WI38 (cell line): ENCODE measurements around the gene EMC9.

Experiments used
- H3K4me3 ChIP-seq: 2 replicates; pipeline ENCODE4 v1.5.1; 2011; ENCODE audit warnings: low read depth, mild to moderate bottlenecking, control low read depth, low read length
- TF ChIP-seq, protein P1 (sequence below): IDR thresholded peaks from 2 replicates; pipeline ENCODE4 v1.5.1; 2012; ENCODE audit warnings: low read depth, mild to moderate bottlenecking, control low read depth, low read length

Gene EMC9

DNA sequence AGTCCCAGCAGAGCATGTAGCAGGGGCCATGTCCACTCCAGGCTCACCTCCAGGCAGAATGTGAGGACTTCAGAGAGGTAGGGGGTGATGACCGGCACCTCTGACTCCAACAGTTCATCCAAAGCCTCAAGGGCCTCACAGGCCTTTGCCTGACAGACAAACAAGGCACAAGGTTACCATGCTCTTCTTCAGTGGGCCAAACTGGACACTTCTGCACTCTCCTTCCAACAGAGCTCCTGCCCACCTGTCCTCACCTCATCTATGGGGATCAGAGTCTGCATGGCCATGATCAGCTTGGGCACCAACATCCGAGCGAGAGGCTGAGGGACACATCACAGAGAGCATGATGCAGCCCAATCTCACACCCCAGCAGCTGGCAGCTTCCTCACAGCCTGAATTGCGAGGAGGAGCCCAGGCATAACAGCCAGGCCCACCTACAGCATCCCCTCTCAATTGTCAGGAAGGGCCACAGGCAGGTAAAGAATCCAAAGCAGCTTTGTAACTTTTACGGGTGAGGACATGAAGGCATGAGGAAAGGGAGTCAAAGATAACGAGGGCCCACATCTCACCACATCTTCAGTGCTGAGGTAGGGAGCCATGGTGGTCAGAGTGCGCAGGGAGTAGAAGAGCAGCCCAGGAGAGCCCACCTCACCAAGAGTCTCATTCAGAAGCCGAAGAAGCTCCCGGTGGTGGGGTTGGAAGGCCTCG, 45.6 kb upstream of the EMC9 start:
- no peak overlapping the region for H3K4me3 ChIP-seq
- TF ChIP-seq, protein P1, sequence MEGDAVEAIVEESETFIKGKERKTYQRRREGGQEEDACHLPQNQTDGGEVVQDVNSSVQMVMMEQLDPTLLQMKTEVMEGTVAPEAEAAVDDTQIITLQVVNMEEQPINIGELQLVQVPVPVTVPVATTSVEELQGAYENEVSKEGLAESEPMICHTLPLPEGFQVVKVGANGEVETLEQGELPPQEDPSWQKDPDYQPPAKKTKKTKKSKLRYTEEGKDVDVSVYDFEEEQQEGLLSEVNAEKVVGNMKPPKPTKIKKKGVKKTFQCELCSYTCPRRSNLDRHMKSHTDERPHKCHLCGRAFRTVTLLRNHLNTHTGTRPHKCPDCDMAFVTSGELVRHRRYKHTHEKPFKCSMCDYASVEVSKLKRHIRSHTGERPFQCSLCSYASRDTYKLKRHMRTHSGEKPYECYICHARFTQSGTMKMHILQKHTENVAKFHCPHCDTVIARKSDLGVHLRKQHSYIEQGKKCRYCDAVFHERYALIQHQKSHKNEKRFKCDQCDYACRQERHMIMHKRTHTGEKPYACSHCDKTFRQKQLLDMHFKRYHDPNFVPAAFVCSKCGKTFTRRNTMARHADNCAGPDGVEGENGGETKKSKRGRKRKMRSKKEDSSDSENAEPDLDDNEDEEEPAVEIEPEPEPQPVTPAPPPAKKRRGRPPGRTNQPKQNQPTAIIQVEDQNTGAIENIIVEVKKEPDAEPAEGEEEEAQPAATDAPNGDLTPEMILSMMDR = no peak

DNA sequence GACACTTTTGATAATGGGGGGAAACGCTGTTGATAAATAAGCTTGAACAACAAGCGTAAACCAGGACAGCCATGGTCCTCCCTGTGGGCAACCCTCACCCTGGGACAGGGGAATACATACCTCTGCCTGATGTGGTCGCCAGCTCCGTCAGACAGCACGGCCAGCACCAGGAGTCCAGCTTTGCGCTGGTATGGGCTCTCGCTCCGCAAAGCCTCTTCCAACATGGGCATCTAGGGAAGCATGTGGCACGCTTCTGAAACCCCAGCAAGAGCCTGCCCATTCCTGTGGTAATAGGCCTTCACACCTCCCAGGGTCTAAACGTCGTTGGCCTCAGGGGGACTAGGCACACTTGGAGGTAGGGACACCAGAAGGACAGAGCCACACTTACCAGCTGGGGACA, 44.4 kb upstream of the EMC9 start:
- H3K4me3 ChIP-seq = no peak overlapping the region
- TF ChIP-seq, protein P1 = no peak

DNA sequence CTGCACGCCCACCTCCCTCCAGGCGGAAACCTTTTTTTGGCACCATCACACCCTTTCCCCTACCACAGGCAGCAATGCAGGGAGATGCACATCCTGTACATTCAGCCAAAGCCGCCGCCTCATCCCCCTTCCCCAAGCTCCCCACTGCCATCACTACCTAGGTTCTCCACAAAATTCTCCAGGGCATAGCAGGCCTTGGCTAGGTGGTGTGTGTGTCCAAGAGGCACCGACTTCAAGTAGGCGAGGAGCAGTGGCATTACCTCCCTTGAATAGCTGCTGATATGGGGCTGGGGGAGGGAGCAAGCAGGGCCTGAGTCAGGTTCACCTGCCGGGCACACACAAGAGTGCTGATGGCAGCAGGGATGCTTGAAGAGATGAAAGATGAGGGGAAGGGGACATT, 43.6 kb upstream of the EMC9 start:
- TF ChIP-seq, protein P1 = no peak
- H3K4me3 ChIP-seq = no peak overlapping the region

DNA sequence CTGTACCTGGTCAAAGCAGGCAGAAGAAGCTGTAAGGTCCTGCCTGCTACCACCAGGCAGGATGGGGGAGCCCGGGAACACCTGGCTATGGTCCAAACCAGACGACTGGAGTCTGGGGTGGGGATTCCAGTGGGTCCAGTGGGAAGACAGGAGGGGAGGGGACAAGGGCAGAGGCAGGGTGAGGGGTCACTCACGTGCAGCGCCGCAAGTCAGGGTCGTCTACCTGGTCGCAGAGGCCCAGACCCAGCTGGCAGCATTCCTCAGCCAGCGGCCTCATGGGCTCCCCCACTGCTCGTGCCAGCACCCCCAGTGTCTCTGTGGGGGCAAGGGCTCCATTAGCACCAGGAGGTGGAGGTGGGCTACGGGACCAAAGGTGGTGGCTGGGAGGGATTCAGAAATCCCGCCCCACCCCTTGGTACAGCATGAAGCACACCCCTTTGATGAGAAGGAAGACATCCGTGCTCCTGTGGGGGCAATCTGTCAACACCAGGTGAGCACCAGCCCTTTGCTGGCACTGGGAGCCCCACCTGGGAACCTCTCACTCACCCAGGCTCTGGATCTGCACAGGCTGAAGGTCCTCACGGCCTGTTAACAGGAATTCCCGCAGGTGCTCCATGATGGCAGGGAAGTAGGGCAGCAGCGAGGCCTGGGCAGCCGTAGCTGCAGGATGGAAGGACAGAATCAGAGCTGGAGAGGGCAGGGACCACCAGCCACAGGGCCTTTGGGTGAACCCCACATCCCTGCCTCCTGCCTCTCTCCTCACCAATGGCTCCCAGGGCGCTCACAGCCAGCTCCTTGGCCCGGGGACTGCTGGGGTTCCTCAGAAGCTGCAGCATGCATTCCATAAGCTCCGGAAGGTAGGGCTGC, 42.9 kb upstream of the EMC9 start:
- H3K4me3 ChIP-seq = no peak overlapping the region
- TF ChIP-seq, protein P1 = no peak

DNA sequence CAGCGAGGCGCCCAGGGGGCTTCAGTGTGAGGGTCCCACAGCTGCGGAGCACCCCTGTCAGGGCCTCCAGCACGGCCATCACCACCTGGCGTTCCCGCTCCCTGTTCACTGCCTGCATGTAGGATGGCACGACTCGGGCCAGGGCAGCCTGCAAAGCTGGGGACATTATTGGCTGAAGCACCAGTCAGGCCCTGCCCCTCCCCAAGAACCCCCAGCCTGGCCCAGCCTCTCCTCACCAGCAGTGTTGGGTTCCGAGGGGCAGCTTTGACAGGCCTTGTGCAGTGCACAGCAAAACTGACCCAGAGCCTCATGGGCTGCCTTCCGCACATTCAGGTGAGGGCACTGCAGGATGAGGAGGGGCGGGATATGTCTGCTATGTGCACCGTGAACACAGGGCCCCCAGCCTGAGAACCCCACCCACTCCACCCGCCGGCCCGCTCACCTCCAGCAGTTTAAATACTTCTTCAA, 41.7 kb upstream of the EMC9 start:
- TF ChIP-seq, protein P1 = no peak
- no peak overlapping the region for H3K4me3 ChIP-seq

DNA sequence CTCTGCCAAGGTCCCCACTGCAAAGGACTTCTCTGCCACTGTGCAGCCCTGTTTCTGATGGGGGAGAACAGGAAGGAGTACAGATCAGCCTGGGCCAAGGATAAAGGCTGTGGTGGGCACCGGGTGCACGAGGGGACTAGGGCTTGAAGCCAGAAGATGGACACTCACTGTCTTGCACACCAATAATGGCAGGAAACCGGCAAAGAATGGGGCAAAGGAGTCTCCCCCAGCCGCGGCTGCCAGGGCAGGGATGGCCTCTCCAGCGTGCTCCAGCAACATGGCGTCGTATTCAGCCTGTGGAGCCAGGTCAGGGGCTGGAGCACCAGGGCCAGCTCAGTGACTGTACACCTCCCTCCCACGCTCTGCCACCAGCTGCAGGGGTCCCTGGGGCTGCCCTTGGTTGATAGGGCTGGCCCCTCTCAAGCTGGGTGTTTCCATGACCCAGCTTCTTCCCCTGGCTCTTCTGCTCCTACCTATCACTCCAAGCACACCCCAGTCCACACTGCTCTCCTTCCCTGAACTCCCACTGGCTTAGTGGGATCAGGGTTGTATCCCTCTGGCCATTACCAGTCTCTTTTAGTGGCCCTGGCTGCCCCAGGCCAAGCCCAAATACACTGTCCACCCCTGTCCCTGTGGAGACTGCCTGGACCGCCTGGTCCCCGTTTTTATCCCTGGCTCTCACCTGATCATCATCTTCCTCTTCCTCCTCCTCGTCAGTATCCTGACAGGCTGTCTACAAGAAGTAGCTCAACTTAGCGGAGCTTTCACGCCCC, 40.9 kb upstream of the EMC9 start:
- TF ChIP-seq, protein P1 = no peak
- H3K4me3 ChIP-seq = no peak overlapping the region
